HepG2 (cell line): ENCODE data around the gene ITM2B. TPM values are rescaled to one million over a fixed set of nuclear protein-coding genes. Genes with fewer than 3 reads are reported as not detected.
A peak's percentile ranks its signal among the peaks of the same experiment; 100 is the strongest.

Experiments used
- ADNP ChIP-seq: sonication (generic); formaldehyde crosslinking; IDR thresholded peaks from 2 replicates; pipeline ENCODE4 v1.4.0; 2020; ENCODE audit warnings: missing genetic modification reagents
- ARID5B ChIP-seq: IDR thresholded peaks from 2 replicates; pipeline ENCODE4 v1.4.0; 2020; ENCODE audit warnings: mild to moderate bottlenecking, missing genetic modification reagents
- ASH2L ChIP-seq: fragments of 300-600, 200-600 bp; sonication (generic); IDR thresholded peaks from 2 replicates; pipeline ENCODE4 v1.7.0; 2017; ENCODE audit warnings: low read depth, mild to moderate bottlenecking, moderate library complexity, mixed read lengths, low read length; ENCODE audit not compliant: insufficient read length
- BORCS8-MEF2B ChIP-seq: sonication (generic); formaldehyde crosslinking; IDR thresholded peaks from 2 replicates; pipeline ENCODE4 v1.8.0; 2022; ENCODE audit warnings: mild to moderate bottlenecking, missing genetic modification reagents
- CTCF ChIP-seq: sonication (generic); formaldehyde crosslinking; IDR thresholded peaks from 2 replicates; pipeline ENCODE4 v1.5.0; 2020; ENCODE audit warnings: mild to moderate bottlenecking, missing genetic modification reagents, moderate library complexity
- ISL2 ChIP-seq: sonication (generic); formaldehyde crosslinking; IDR thresholded peaks from 2 replicates; pipeline ENCODE4 v1.5.0; 2020; ENCODE audit warnings: missing genetic modification reagents
- KDM1A ChIP-seq: IDR thresholded peaks from 2 replicates; pipeline ENCODE4 v1.6.1; 2016; ENCODE audit warnings: missing compliant biosample characterization
- MEF2D ChIP-seq: sonication (generic); formaldehyde crosslinking; IDR thresholded peaks from 2 replicates; pipeline ENCODE4 v1.5.1; 2020; ENCODE audit warnings: mild to moderate bottlenecking, missing genetic modification reagents
- ZBTB21 ChIP-seq: sonication (generic); formaldehyde crosslinking; IDR thresholded peaks from 2 replicates; pipeline ENCODE4 v1.4.0; 2020; ENCODE audit warnings: missing genetic modification reagents
- ZBTB4 ChIP-seq: sonication (generic); formaldehyde crosslinking; IDR thresholded peaks from 2 replicates; pipeline ENCODE4 v1.4.0; 2020; ENCODE audit warnings: missing genetic modification reagents, mild to moderate bottlenecking, borderline replicate concordance
- ZNF564 ChIP-seq: sonication (generic); formaldehyde crosslinking; IDR thresholded peaks from 2 replicates; pipeline ENCODE4 v1.8.1; 2023; ENCODE audit warnings: mild to moderate bottlenecking, missing genetic modification reagents
- ZNF670 ChIP-seq: sonication (generic); formaldehyde crosslinking; IDR thresholded peaks from 2 replicates; pipeline ENCODE4 v1.8.0; 2022; ENCODE audit warnings: mild to moderate bottlenecking, missing genetic modification reagents, borderline replicate concordance
- ZNF703 ChIP-seq: sonication (generic); formaldehyde crosslinking; IDR thresholded peaks from 2 replicates; pipeline ENCODE4 v1.5.1; 2020; ENCODE audit warnings: missing genetic modification reagents, mild to moderate bottlenecking, moderate library complexity, borderline replicate concordance
- ZNF749 ChIP-seq: sonication (generic); formaldehyde crosslinking; IDR thresholded peaks from 2 replicates; pipeline ENCODE4 v1.8.0; 2022; ENCODE audit warnings: mild to moderate bottlenecking, missing genetic modification reagents, moderate library complexity, borderline replicate concordance
- ZNF784 ChIP-seq: sonication (generic); formaldehyde crosslinking; IDR thresholded peaks from 2 replicates; pipeline ENCODE4 v1.5.1; 2020; ENCODE audit warnings: missing genetic modification reagents, mild to moderate bottlenecking, borderline replicate concordance
- ZNF883 ChIP-seq: sonication (generic); formaldehyde crosslinking; IDR thresholded peaks from 2 replicates; pipeline ENCODE4 v1.5.1; 2020; ENCODE audit warnings: mild to moderate bottlenecking, missing genetic modification reagents; ENCODE audit errors: not compliant biosample characterization
- ZZZ3 ChIP-seq: sonication (generic); formaldehyde crosslinking; IDR thresholded peaks from 2 replicates; pipeline ENCODE4 v1.4.0; 2020; ENCODE audit warnings: missing genetic modification reagents, mild to moderate bottlenecking, borderline replicate concordance
- polyA plus RNA-seq, 8 experiments: library from polyadenylated mRNA; depleted of rRNA in 3 of 8; stranded (reverse) in 7 of 8; unstranded in 1 of 8; fragments of >200 nt; fragmentation: Illumina TruSeq in 4 of 8; extraction: Trizol in 4 of 8; gene quantifications; 2 replicates each; pipeline versions ENCODE4 v1.2.1 to v1.2.3, GENCODE V29; 2011 to 2016; ENCODE audit warnings: low read depth in 4 of 8, missing spikeins in 1 of 8, mixed read lengths in 1 of 8; ENCODE audit not compliant: insufficient read depth in 1 of 8
- total RNA-seq, 5 experiments: library from RNA; depleted of rRNA; stranded (reverse); fragments of >200 nt; fragmentation: Illumina TruSeq; extraction: Trizol; gene quantifications; 2 replicates each; pipeline ENCODE4 v1.2.3, GENCODE V29; 2016; ENCODE audit warnings: low read depth in 1 of 5

ITM2B gene
- total and polyA plus RNA-seq, 2 of the 13 experiments (the other 11 are each of a cell fraction or from before 2014, with no cell fraction given) = 158 to 373 TPM

GRCh38 chr13:48303359-48304142, 70.5 kb downstream of the ITM2B start, which contains the start of gene RB1 (continued):
- TF ChIP-seq ZNF784 (peak; percentile 14; the same call in 1 of the 2 replicates), CTCF (CRISPR knock-in tag) (0 out of 2 replicates have a peak, but pooled peaks have one; percentile 2), MEF2D (CRISPR knock-in tag) (peak; percentile 3; the same call in 1 of the 2 replicates), ZNF564 (CRISPR knock-in tag) (no peak; the same call in none of the 2 replicates), ADNP (CRISPR knock-in tag) (no peak), ZNF670 (CRISPR knock-in tag) (0 out of 2 replicates have a peak, but pooled peaks have one; percentile 65), BORCS8-MEF2B (CRISPR knock-in tag) (peak; percentile 57; the same call in 1 of the 2 replicates), KDM1A (no peak), ZBTB21 (no peak; the same call in 1 of the 2 replicates), ARID5B (CRISPR knock-in tag) (peak; percentile 48; the same call in 1 of the 2 replicates), ISL2 (CRISPR knock-in tag) (peak; percentile 54; the same call in 1 of the 2 replicates), ZNF749 (CRISPR knock-in tag) (0 out of 2 replicates have a peak, but pooled peaks have one; percentile 33), ZBTB4 (CRISPR knock-in tag) (no peak), ZNF703 (CRISPR knock-in tag) (no peak; the same call in 1 of the 2 replicates), ZZZ3 (CRISPR knock-in tag) (peak; percentile 60; the same call in 1 of the 2 replicates), ASH2L (peak; percentile 98), ZNF883 (CRISPR knock-in tag) (peak; percentile 61)
